Raji (cell line): ENCODE data around the gene SYF2.

ENCODE experiments used
- POLR2A ChIP-seq: IDR thresholded peaks from 2 replicates; pipeline ENCODE4 v1.6.1; 2011; ENCODE audit warnings: low read depth, low read length, control low read depth; ENCODE audit not compliant: insufficient read depth

SYF2 gene

GRCh38 chr1:25186161-25187007 lies 45.9 kb downstream of the SYF2 start:
- no peak for TF ChIP-seq POLR2A

DNA sequence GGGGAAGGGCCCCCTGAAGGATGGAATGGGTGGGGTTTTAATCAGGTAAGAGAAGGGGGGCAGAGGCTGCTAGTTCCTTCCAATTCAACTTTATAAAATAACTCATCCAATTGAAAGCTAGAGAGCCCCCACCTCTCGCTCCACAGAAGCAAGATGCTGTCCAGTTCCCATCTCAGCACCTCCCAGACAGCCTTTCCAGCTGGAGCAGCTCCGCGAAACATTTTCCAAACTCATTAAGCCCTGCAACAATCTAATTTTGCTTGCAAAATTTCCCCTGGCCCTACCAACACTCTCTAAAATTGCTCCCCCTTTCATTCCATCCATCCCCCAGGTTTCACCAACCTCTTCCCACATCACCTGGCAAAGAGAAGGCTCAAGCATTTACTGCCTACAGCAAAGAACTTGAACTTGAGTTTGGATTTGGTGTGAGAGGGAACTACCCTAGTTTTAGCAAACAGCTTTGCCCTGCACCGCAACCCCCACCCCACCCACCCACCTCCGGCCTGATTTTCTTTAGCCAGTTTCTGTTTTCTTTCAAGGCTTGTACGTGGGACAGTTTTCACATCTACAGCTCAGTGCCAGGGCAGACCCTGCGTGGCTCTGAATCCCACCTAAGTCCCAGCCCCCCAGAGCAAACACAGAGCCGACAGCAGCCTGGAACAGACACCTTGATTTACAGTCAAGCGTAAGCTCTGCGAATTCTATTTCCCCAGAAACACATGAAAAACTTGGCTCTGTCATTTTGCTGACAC lies 46.7 kb downstream of the SYF2 start:
- TF ChIP-seq POLR2A = no peak

DNA sequence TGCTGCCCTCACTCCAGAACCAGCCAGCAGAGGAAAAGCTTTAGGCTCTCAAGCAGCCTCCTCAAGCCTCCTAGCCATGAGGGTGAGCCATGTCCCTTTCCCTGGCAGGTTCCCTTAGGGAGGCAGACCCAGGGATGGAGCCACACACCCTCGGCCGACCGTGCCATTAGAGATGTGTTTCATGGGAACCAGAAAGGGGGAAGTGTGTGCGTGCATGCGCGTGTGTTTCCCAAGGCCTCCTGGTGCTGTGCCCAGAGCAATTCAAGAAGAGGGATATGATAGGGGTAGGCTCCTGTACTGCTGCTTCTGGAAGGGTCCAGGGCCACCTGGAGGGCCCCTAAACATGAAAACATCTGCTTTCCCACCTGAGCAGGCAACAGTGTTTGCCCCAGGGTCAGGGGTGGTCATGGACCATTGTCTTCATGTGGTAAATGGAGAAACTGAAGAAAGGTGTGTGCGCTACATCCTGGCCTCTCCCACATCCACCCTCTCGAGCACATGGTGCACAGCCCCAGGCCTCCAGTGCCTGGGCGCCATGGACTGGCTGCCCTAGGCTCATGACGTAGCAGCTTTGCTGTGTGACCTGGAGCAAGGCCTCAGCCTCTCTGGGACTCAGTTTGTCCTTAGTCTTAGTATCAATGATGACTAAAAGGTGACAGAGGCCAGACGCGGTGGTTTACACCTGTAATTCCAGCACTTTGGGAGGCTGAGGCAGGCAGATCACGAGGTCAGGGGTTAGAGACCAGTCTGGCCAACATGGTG lies 48.1 kb downstream of the SYF2 start:
- TF ChIP-seq POLR2A = no peak

GRCh38 chr1:25183126-25183980 lies 48.9 kb downstream of the SYF2 start:
- TF ChIP-seq POLR2A = no peak

- TF ChIP-seq POLR2A = no peak
Measured at GRCh38 chr1:25182629-25183028, 49.7 kb downstream of the SYF2 start.

DNA sequence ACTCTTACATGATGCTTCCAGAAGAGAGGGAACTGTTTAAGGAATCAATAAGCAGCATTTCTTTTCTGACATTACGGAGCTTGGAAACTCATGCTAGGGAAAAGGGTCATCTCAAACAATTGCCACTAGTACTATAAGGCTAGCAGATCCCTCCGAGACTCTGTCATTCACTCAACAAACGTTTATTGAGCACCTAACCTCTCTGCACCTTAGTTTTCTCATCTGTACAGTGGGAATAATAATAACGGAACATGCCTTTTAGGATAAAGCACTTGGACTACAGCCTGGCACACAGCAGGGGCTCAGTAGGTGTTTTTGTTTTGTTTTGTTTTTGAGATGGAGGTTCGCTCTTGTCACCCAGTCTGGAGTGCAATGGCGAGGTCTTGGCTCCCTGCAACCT lies 51.3 kb downstream of the SYF2 start:
- no peak for TF ChIP-seq POLR2A

GRCh38 chr1:25178917-25179561 lies 53.3 kb downstream of the SYF2 start:
- no peak for TF ChIP-seq POLR2A

GRCh38 chr1:25174730-25175612 lies 57.3 kb downstream of the SYF2 start:
- TF ChIP-seq POLR2A = no peak

DNA sequence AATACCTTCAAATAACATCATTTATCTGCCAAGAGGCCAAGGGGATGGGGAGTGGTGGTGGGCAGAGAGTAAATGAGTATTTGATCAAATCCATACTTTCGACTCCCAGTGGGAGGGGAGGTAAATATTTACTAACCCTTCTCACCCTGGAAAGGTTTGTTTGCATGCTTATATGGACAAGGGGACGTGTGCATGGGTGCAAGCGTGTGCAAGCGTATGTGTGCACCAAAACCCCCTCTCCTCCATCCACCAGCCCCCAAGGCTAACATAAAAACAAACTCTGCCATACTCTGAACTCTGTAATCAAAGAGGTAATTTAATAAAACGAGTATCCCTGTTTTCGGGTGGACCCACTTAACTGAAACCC lies 58.0 kb downstream of the SYF2 start:
- TF ChIP-seq POLR2A = no peak

DNA sequence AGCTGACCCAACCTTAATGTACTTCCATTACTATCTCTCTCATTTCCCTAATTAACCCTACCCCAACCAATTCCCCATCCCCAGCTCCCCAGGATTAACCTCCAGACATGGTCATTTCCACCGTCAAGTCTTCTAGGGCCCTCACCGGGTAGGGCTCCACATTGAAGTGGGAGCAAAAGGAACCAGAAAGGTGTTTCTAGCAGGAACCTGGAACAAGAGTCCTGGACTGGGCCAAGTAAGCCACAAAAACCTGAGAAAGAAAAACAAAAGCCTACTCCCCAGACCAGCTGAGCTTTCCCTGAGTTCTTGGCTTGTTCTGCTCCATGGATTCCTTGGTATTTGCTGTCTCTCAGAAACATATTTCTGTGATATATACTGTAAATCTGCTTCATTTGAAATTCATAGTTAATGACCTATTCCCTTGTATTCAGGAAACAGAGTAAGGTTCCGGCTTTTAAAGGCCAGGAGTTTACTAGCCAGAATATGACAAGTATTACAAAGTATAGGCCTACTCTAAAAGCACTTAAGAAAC lies 58.4 kb downstream of the SYF2 start:
- no peak for TF ChIP-seq POLR2A
